HFFc6 (cell line): ENCODE results near the gene ZNF99. TPM values are rescaled to one million over a fixed set of nuclear protein-coding genes. Genes with fewer than 3 reads are reported as not detected.
"Not testable (repeated sequence)": the region's sequence is repeated elsewhere in the genome, so short reads cannot be mapped to it uniquely, and the experiment has no call there.

ENCODE experiments used
- DNase-seq: peaks from one replicate; pipeline ENCODE4 v3.0.0-alpha.2; 2018
- H3K27ac Mint-ChIP-seq: 2 replicates; pipeline ENCODE4 v1.8.0; 2020; ENCODE audit warnings: mild to moderate bottlenecking, mixed read lengths
- H3K27me3 Mint-ChIP-seq: 2 replicates; pipeline ENCODE4 v1.8.0; 2021; ENCODE audit warnings: mild to moderate bottlenecking, moderate library complexity, mixed read lengths; ENCODE audit not compliant: insufficient read depth
- H3K36me3 Mint-ChIP-seq: 2 replicates; pipeline ENCODE4 v1.8.0; 2021; ENCODE audit warnings: low read depth, mixed read lengths
- H3K4me1 Mint-ChIP-seq: 2 replicates; pipeline ENCODE4 v1.8.0; 2020; ENCODE audit warnings: low read depth, mixed read lengths
- H3K4me3 Mint-ChIP-seq: 2 replicates; pipeline ENCODE4 v1.8.0; 2020; ENCODE audit warnings: mild to moderate bottlenecking, moderate library complexity, mixed read lengths
- H3K9me3 Mint-ChIP-seq: 2 replicates; pipeline ENCODE4 v1.8.0; 2020; ENCODE audit warnings: mild to moderate bottlenecking, mixed read lengths
- total RNA-seq, 6 experiments: library from RNA; stranded (reverse); fragmentation: NEBNext Ultra II Directional; extraction: Animal tissue kit (Norgen Biotek cat#: 25700); gene quantifications; 2 replicates in 1 of 6; 3 replicates in 5 of 6; pipeline ENCODE4 v1.2.3, GENCODE V29; 2021
- TF ChIP-seq, protein P1 (sequence below): fragments of 200-600 bp; sonication (generic); IDR thresholded peaks from 2 replicates; pipeline ENCODE4 v1.5.0; 2021; ENCODE audit warnings: antibody characterized with exemption, mild to moderate bottlenecking

ZNF99 gene
- total RNA-seq, 6 experiments from 2014 or later: not detected

DNA sequence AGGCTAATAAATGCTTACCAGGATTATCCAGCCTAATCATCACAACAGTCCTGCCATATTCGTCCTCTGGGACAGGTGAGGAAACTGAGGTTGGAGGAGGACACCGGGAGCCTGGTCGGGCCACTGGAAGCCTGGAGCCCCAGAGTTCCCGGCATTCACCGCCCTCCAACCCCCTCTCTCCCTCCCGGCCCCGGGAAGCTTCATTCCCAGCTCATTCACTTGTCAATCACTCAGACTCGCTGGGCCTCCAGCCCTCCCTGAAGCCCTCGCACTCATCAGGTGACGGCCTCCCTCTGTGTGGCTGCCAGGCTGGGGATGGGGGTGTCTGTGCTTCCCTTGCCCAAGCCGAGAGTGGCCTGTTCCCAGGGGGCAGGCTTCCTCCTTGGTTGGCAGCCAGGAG is 22.5 kb upstream of the ZNF99 start:
- H3K27me3 Mint-ChIP-seq: peaks cover 4% of the 10 kb centered on the region
- peaks cover 4% of the 10 kb centered on the region; the same call in 1 of the 2 replicates for H3K36me3 Mint-ChIP-seq
- H3K4me1 Mint-ChIP-seq: no peaks in the 10 kb centered on the region
- no peak for DNase-seq
- H3K9me3 Mint-ChIP-seq: peaks cover 39% of the 10 kb centered on the region
- H3K4me3 Mint-ChIP-seq: no peak overlapping the region
- no peak overlapping the region for H3K27ac Mint-ChIP-seq
- TF ChIP-seq, protein P1, sequence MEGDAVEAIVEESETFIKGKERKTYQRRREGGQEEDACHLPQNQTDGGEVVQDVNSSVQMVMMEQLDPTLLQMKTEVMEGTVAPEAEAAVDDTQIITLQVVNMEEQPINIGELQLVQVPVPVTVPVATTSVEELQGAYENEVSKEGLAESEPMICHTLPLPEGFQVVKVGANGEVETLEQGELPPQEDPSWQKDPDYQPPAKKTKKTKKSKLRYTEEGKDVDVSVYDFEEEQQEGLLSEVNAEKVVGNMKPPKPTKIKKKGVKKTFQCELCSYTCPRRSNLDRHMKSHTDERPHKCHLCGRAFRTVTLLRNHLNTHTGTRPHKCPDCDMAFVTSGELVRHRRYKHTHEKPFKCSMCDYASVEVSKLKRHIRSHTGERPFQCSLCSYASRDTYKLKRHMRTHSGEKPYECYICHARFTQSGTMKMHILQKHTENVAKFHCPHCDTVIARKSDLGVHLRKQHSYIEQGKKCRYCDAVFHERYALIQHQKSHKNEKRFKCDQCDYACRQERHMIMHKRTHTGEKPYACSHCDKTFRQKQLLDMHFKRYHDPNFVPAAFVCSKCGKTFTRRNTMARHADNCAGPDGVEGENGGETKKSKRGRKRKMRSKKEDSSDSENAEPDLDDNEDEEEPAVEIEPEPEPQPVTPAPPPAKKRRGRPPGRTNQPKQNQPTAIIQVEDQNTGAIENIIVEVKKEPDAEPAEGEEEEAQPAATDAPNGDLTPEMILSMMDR: no peak

DNA sequence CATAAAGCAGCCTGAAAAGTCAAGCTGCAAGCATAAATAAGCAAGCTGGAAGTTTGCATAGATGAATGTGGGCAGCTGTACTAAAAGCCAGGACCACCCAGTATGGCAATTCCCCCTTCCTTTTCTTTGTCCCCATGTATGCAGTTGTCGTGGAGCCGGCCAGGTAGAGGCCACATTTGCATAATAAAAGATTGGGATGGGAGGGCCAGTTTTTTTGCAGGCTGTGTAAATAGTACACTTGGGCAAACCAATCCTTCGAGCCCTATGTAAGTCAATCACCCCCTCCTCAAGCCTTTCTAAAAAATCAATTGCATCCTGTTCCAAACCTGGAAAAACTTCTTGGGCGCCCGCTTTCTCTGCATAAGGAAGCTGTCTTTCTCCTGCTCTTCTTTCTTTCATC is 13.1 kb upstream of the ZNF99 start:
- H3K4me1 Mint-ChIP-seq: no peaks in the 10 kb centered on the region
- peaks cover 5% of the 10 kb centered on the region for H3K36me3 Mint-ChIP-seq
- H3K27ac Mint-ChIP-seq: no peak overlapping the region
- H3K4me3 Mint-ChIP-seq: no peak overlapping the region
- TF ChIP-seq, protein P1: no peak
- peaks cover 70% of the 10 kb centered on the region for H3K9me3 Mint-ChIP-seq
- no peaks in the 10 kb centered on the region; the same call in 1 of the 2 replicates for H3K27me3 Mint-ChIP-seq
- DNase-seq: no peak

DNA sequence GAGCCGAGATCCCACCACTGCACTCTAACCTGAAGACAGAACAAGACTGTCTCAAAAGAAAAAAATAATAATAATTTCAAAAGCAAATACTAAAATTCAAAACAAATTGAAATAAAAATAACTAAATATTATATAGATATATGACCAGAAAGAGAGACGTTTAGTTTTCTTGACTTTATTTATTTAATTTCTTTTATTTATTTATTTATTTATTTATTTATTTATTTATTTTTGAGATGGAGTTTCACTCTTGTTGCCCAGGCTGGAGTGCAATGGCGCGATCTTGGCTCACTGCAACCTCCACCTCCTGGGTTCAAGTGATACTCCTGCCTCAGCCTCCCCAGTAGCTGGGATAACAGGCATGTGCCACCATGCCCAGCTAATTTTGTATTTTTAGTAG is 8.9 kb upstream of the ZNF99 start:
- DNase-seq, H3K4me1 Mint-ChIP-seq, H3K27ac Mint-ChIP-seq, H3K27me3 Mint-ChIP-seq, H3K36me3 Mint-ChIP-seq, H3K4me3 Mint-ChIP-seq: not testable (repeated sequence)
- H3K9me3 Mint-ChIP-seq: peaks cover 57% of the 10 kb centered on the region

DNA sequence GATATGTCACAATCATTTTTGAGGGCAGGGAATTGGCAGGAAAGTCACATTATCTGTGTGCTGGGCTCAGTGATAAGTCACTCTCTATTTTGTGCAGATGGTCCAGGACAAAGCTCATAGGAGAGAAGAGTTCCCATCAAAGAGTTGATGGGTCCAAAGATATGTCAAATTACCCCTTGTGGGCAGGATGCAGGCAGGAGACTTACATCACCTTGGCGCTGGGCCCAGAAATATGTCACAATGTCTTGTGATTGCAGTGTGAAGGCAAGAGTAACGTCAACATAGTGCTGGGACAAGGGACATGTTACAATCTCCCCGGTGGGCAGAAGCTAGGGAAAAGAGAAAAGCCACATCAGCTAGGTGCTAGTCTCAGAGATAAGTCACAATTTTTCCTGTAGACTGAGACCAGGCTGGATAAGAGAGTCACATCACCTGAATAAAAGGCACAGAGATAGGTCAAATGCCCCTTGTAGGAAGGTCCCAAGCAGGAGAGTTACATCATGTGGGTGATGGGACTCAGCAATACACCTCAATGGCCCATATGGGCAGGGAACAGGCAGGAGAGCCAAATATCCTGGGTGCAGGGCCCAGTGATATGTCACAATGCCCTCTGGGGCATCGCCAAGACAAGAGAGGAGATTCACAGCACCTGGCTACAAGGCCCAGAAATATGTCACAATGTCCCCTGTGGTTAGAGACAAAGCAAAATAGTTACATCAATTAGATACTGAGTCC is 47.9 kb downstream of the ZNF99 start:
- Mint-ChIP-seq H3K27me3 (no peaks in the 10 kb centered on the region; the same call in 1 of the 2 replicates), H3K4me1 (no peaks in the 10 kb centered on the region)

DNA sequence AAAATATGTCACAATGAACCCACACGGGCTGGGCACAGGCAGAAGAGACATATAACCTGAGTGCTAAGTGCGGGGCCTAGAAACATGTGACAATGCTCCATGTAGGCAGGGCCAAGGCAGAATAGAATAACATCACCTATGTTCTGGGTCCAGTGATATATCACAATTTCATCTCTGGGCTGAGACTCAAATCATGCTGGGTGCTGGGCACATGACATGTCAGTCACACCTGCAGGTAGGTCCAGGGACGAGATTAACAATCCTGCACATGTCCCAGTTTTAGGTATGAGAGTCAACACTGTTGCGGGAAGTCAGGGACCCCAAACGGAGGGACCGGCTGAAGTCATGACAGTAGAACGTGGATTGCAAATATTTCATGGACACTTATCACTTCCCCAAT is 50.3 kb downstream of the ZNF99 start:
- no peaks in the 10 kb centered on the region for H3K4me1 Mint-ChIP-seq
- H3K36me3 Mint-ChIP-seq: peaks cover 15% of the 10 kb centered on the region; the same call in 1 of the 2 replicates
- DNase-seq: no peak
- TF ChIP-seq, protein P1: no peak
- no peak overlapping the region for H3K4me3 Mint-ChIP-seq
- no peak overlapping the region for H3K27ac Mint-ChIP-seq
- H3K27me3 Mint-ChIP-seq: no peaks in the 10 kb centered on the region
- peaks cover 73% of the 10 kb centered on the region for H3K9me3 Mint-ChIP-seq

More for the DNA sequence above, 47.9 kb downstream of the ZNF99 start:
- DNase-seq: no peak
- Mint-ChIP-seq H3K4me3 (no peak overlapping the region), H3K36me3 (peaks cover 18% of the 10 kb centered on the region; the same call in 1 of the 2 replicates), H3K9me3 (peaks cover 75% of the 10 kb centered on the region), H3K27ac (no peak overlapping the region)
- TF ChIP-seq, protein P1: no peak

DNA sequence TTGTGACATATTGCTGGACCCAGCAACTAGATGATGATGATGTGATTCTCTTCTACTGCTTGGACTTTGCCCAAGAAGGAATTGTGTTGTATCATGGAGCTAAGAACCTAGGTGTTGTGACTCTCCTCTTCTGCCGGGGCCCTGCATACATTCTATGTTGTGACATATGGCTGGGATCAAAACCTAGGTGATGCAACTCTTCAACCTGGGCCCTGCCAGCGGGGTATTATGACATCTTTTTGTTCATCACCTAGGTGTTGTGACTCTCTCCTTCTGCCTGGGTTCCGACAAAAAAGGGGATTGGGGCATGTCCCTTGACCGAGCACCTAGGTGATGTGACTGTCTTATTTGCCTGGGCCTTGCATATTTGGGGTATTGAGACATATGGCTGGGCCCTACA is 55.7 kb downstream of the ZNF99 start:
- H3K36me3 Mint-ChIP-seq, H3K4me3 Mint-ChIP-seq, DNase-seq, H3K27ac Mint-ChIP-seq, H3K27me3 Mint-ChIP-seq, H3K4me1 Mint-ChIP-seq: not testable (repeated sequence)
- H3K9me3 Mint-ChIP-seq: peaks cover 72% of the 10 kb centered on the region

DNA sequence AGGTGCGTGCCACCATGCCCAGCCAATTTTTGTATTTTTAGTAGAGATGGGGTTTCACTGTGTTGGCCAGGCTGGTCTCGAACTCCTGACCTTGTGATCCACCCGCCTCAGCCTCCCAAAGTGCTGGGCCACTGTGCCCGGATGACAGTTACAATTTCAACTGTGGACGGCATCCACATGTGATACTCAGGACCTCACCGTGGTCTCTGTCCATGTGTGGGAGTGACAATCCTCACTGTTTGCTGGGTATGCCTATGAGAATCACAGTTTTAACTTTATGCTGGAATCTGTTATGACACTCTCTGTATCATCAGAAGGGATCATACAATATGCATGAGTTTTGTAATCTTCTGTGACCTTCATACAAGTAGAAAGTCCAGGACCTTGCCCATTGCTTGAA is 62.4 kb downstream of the ZNF99 start:
- H3K4me3 Mint-ChIP-seq, H3K27me3 Mint-ChIP-seq, H3K36me3 Mint-ChIP-seq, H3K27ac Mint-ChIP-seq, DNase-seq, H3K4me1 Mint-ChIP-seq: not testable (repeated sequence)
- H3K9me3 Mint-ChIP-seq: peaks cover 66% of the 10 kb centered on the region
